Measurements from ENCODE around the gene FASTK. TPM values are rescaled to one million over a fixed set of nuclear protein-coding genes. Genes with fewer than 3 reads are reported as not detected.

FASTK gene
- total and polyA plus RNA-seq, 2 of the 4 experiments (the other 2 are of a cell fraction): 53.8 to 115 TPM

- ChIA-PET POLR2A (ENCODE audit: unreplicated experiment) (no interaction called here), CTCF (no interaction called here)
- in situ Hi-C loops (cut with MboI; ENCODE audit: low sequenced_read_pairs): loop anchor here (25.0 kb wide), 1 partner anchor 330 kb away; no protein-coding TSS in a partner anchor
- no peak overlapping the region for H2BK5ac ChIP-seq (ENCODE audit: low read depth, low read length, poor library complexity, severe bottlenecking)
- no peak overlapping the region for H3K23ac ChIP-seq (ENCODE audit: low read depth, low read length)
- DNase-seq (no peak), ATAC-seq (ENCODE audit: low read depth) (no peak)
- no peak overlapping the region for H3K56ac ChIP-seq (ENCODE audit: extremely low read depth, insufficient read depth, low read length)
- H3K4me2 ChIP-seq (ENCODE audit: low read depth, low read length): no peak overlapping the region
- H2BK15ac ChIP-seq (ENCODE audit: low read depth, low read length): no peak overlapping the region
- H3K4me3 ChIP-seq (ENCODE audit: insufficient read depth, low read depth, low read length): no peak overlapping the region
- H3K27me3 ChIP-seq (ENCODE audit: control insufficient read depth, insufficient read depth, low read length): no peaks in the 10 kb centered on the region
- 98% methylated on average over 7 of the region's 12 CpGs; no CpG with 5 or more reads in 1 of the 2 experiments for WGBS, 2 experiments (ENCODE audit: extremely low coverage in 2 of 2, insufficient read length in 1 of 2)
- H3K9me3 ChIP-seq (ENCODE audit: control insufficient read depth, insufficient read depth, low read length): no peaks in the 10 kb centered on the region
- H3K4me1 ChIP-seq (ENCODE audit: control insufficient read depth, insufficient read depth, low read length): peaks cover 16% of the 10 kb centered on the region
- no peak overlapping the region for H3K4ac ChIP-seq (ENCODE audit: low read depth, low read length)
- dilution Hi-C loops (cut with HindIII; ENCODE audit: low sequenced_read_pairs, unreplicated experiment): no loop called here
- no peak overlapping the region for H4K91ac ChIP-seq (ENCODE audit: insufficient read depth, low read depth, low read length)
- no peak overlapping the region for H3K27ac ChIP-seq (ENCODE audit: insufficient read depth, low read length)
- peaks cover 49% of the 10 kb centered on the region for H3K36me3 ChIP-seq (ENCODE audit: control insufficient read depth, insufficient read depth, low read length)
- no peak overlapping the region for H3K18ac ChIP-seq (ENCODE audit: low read depth, low read length)
- intact Hi-C loops (cut with micrococcal nuclease): no loop called here
- H3K79me1 ChIP-seq (ENCODE audit: low read depth in 1 of 2, low read length in 2 of 2): peaks cover 17 to 49% of the 10 kb centered on the region in 2 experiments
- no peak overlapping the region for H4K8ac ChIP-seq (ENCODE audit: low read depth in 2 of 2, low read length in 2 of 2)
- no peak overlapping the region for H2BK20ac ChIP-seq (ENCODE audit: low read depth, low read length)
- no TSS peak for BruUV-seq (replicated peaks)
- H4K20me1 ChIP-seq (ENCODE audit: insufficient read depth, low read length): peaks cover 48% of the 10 kb centered on the region
- H2AK5ac ChIP-seq (ENCODE audit: low read depth, low read length): no peak overlapping the region
- H3K9ac ChIP-seq (ENCODE audit: low read depth, low read length): no peak overlapping the region
- no peak overlapping the region for H4K5ac ChIP-seq (ENCODE audit: low read depth, low read length)
- H2BK120ac ChIP-seq (ENCODE audit: low read depth, low read length): no peak overlapping the region
- H3K9me1 ChIP-seq (ENCODE audit: insufficient read depth, low read length): peaks cover 3% of the 10 kb centered on the region
- H2AK9ac ChIP-seq (replicated peaks; ENCODE audit: low read depth, low read length, poor library complexity): peak overlapping the region; percentile 75
- no peak overlapping the region for H3K14ac ChIP-seq (replicated peaks; ENCODE audit: low read depth, low read length)
- no peak for TF ChIP-seq NFE2L2 (IDR thresholded peaks at IDR 0.05; ENCODE audit: low read depth, low read length)
- no peak for TF ChIP-seq CEBPB (IDR thresholded peaks at IDR 0.05; ENCODE audit: low read depth, low read length)
- no peak for TF ChIP-seq POLR2A (IDR thresholded peaks at IDR 0.05; ENCODE audit: low read depth, low read length)
- TF ChIP-seq MAFK (IDR thresholded peaks at IDR 0.05; ENCODE audit: low read depth, low read length): no peak
- no peak for TF ChIP-seq BHLHE40 (IDR thresholded peaks at IDR 0.05; ENCODE audit: low read depth, low read length)
- TF ChIP-seq USF2 (IDR thresholded peaks at IDR 0.05; ENCODE audit: low read depth, low read length): no peak
- TF ChIP-seq MAZ (IDR thresholded peaks at IDR 0.05; ENCODE audit: borderline replicate concordance, low read depth, low read length): no peak
- no peak for TF ChIP-seq CHD1 (IDR thresholded peaks at IDR 0.05; ENCODE audit: low read depth, low read length)
- no peak for TF ChIP-seq FOS (IDR thresholded peaks at IDR 0.05; ENCODE audit: low read depth, low read length)
- TF ChIP-seq SMC3 (IDR thresholded peaks at IDR 0.05; ENCODE audit: low read depth, low read length): no peak
- no peak for TF ChIP-seq MXI1 (IDR thresholded peaks at IDR 0.05; ENCODE audit: borderline replicate concordance, low read depth, low read length)
- TF ChIP-seq RFX5 (IDR thresholded peaks at IDR 0.05; ENCODE audit: low read depth, low read length): no peak
- TF ChIP-seq ELK1 (IDR thresholded peaks at IDR 0.05; ENCODE audit: borderline replicate concordance, low read depth, low read length): no peak
- no peak for TF ChIP-seq CTCF (conservative IDR thresholded peaks at IDR 0.05; ENCODE audit: low read depth, low read length)
- no peak for TF ChIP-seq RAD21 (IDR thresholded peaks at IDR 0.05; ENCODE audit: low read length)
- no peak for TF ChIP-seq RCOR1 (IDR thresholded peaks at IDR 0.05; ENCODE audit: insufficient replicate concordance, low read length)
- peak overlapping the region; percentile 19 for H2AFZ ChIP-seq (replicated peaks; ENCODE audit: low read length, poor library complexity)
Observed at GRCh38 chr7:151117565-151117964, 37.0 kb upstream of the FASTK start.
